H1 (cell line): Measurements from ENCODE around the gene SLC16A5. TPM values are rescaled to one million over a fixed set of nuclear protein-coding genes. Genes with fewer than 3 reads are reported as not detected.
A peak's percentile ranks its signal among the peaks of the same experiment; 100 is the strongest.

ENCODE experiments used
- CTCF ChIA-PET: fragments of 300-600 bp; sonication (Branson Sonifier 250); formaldehyde crosslinking; loops from one replicate; lab custom pipeline; 2021; ENCODE audit not compliant: partially characterized antibody; lab: Charles Lee
- POLR2A ChIA-PET: fragments of 300-600 bp; sonication (Branson Sonifier 250); formaldehyde crosslinking; loops from one replicate; lab custom pipeline; 2021; ENCODE audit warnings: inconsistent platforms; ENCODE audit not compliant: partially characterized antibody; lab: Charles Lee
- DNase-seq, 2 experiments: peaks; one replicate each; pipeline versions ENCODE4 v3.0.0 to v3.0.0-alpha.2; 2010 to 2022; ENCODE audit warnings: low spot score in 2 of 2, low read depth in 1 of 2, mixed read lengths in 1 of 2
- FAIRE-seq: peaks from 2 replicates; lab custom pipeline; 2011; peaks lifted over from hg19 to GRCh38; lab: Jason Lieb, UNC
- H2AFZ ChIP-seq: 2 replicates; pipeline ENCODE4 v1.8.1; 2012; ENCODE audit warnings: low read length, inconsistent platforms
- H2AK5ac ChIP-seq: 2 replicates; pipeline ENCODE4 v1.6.1; 2013; ENCODE audit warnings: low read depth, low read length
- H2BK120ac ChIP-seq: replicated peaks from 2 replicates; pipeline ENCODE3; 2013; ENCODE audit warnings: low read depth, low read length, inconsistent platforms
- H2BK12ac ChIP-seq: 2 replicates; pipeline ENCODE4 v1.6.1; 2013; ENCODE audit warnings: low read depth, low read length
- H2BK15ac ChIP-seq: 2 replicates; pipeline ENCODE4 v1.6.1; 2013; ENCODE audit warnings: low read length
- H2BK20ac ChIP-seq: 2 replicates; pipeline ENCODE4 v1.6.1; 2013; ENCODE audit warnings: low read length
- H2BK5ac ChIP-seq: 2 replicates; pipeline ENCODE4 v1.6.1; 2013; ENCODE audit warnings: low read depth, low read length
- H3K14ac ChIP-seq: 2 replicates; pipeline ENCODE4 v1.6.1; 2013; ENCODE audit warnings: inconsistent platforms; ENCODE audit not compliant: insufficient read length
- H3K18ac ChIP-seq: 2 replicates; pipeline ENCODE4 v1.6.1; 2013; ENCODE audit warnings: low read length; ENCODE audit errors: extremely low read depth
- H3K23ac ChIP-seq: 2 replicates; pipeline ENCODE4 v1.6.1; 2013; ENCODE audit warnings: inconsistent platforms; ENCODE audit not compliant: insufficient read length
- H3K23me2 ChIP-seq: 2 replicates; pipeline ENCODE4 v1.6.1; 2013; ENCODE audit warnings: low read depth, low read length
- H3K27ac ChIP-seq: 2 replicates; pipeline ENCODE4 v1.6.1; 2011; ENCODE audit warnings: low read depth, low read length, inconsistent platforms
- H3K27me3 ChIP-seq, 4 experiments: replicated peaks in 1 of 4; 1 replicate in 1 of 4; 2 replicates in 3 of 4; pipeline versions ENCODE4 v1.6.1 to v1.8.1; 2011 to 2013; ENCODE audit warnings: low read length in 3 of 4, mild to moderate bottlenecking in 3 of 4, inconsistent platforms in 2 of 4, mixed read lengths in 2 of 4, moderate library complexity in 1 of 4; ENCODE audit not compliant: control insufficient read depth in 3 of 4, insufficient read depth in 3 of 4; ENCODE audit errors: extremely low read depth in 1 of 4
- H3K36me3 ChIP-seq, 4 experiments: 2 replicates each; pipeline versions ENCODE4 v1.6.1 to v1.8.1; 2011 to 2013; ENCODE audit warnings: mild to moderate bottlenecking in 4 of 4, low read length in 3 of 4, moderate library complexity in 2 of 4, control low read depth in 1 of 4, inconsistent platforms in 1 of 4; ENCODE audit not compliant: insufficient read depth in 4 of 4, control insufficient read depth in 2 of 4
- H3K4ac ChIP-seq: replicated peaks from 2 replicates; pipeline ENCODE3; 2013; ENCODE audit warnings: low read length, low read depth, mixed read lengths, inconsistent platforms; ENCODE audit not compliant: insufficient read length
- H3K4me1 ChIP-seq, 4 experiments: replicated peaks in 1 of 4; 1 replicate in 1 of 4; 2 replicates in 3 of 4; pipeline versions ENCODE4 v1.6.1 to v1.8.1; 2011 to 2013; ENCODE audit warnings: low read length in 3 of 4, inconsistent platforms in 2 of 4, mixed read lengths in 1 of 4; ENCODE audit not compliant: insufficient read depth in 4 of 4, control insufficient read depth in 3 of 4
- H3K4me2 ChIP-seq, 2 experiments: 2 replicates each; pipeline versions ENCODE4 v1.6.1 to v1.8.1; 2011 to 2013; ENCODE audit warnings: low read depth in 2 of 2, low read length in 2 of 2, control low read depth in 1 of 2, inconsistent platforms in 1 of 2, mild to moderate bottlenecking in 1 of 2; ENCODE audit not compliant: insufficient read depth in 1 of 2
- H3K4me3 ChIP-seq, 4 experiments: fragments of 200-600, 300-600 bp in 1 of 4; sonication (generic), shearing (Covaris generic), sonication (Bioruptor Twin) in 1 of 4; 2 replicates each; pipeline versions ENCODE4 v1.5.1 to v1.8.1; 2011 to 2016; ENCODE audit warnings: low read length in 4 of 4, low read depth in 3 of 4, control low read depth in 2 of 4, inconsistent platforms in 2 of 4, mild to moderate bottlenecking in 2 of 4, mixed read lengths in 1 of 4, moderate library complexity in 1 of 4; ENCODE audit not compliant: insufficient read depth in 2 of 4; ENCODE audit errors: extremely low read depth in 1 of 4
- H3K56ac ChIP-seq: replicated peaks from 2 replicates; pipeline ENCODE3; 2013; ENCODE audit warnings: low read depth, mild to moderate bottlenecking, mixed read lengths, low read length, inconsistent platforms; ENCODE audit not compliant: insufficient read length
- H3K79me1 ChIP-seq: 2 replicates; pipeline ENCODE4 v1.6.1; 2013; ENCODE audit warnings: low read depth, low read length, control low read depth
- H3K79me2 ChIP-seq, 2 experiments: 2 replicates each; pipeline versions ENCODE4 v1.6.1 to v1.8.1; 2012 to 2013; ENCODE audit warnings: low read length in 2 of 2, mild to moderate bottlenecking in 2 of 2, inconsistent platforms in 1 of 2; ENCODE audit not compliant: insufficient read depth in 2 of 2, control insufficient read depth in 1 of 2
- H3K9ac ChIP-seq, 4 experiments: replicated peaks in 1 of 4; 1 replicate in 1 of 4; 2 replicates in 3 of 4; pipeline versions ENCODE4 v1.6.1 to v1.8.1; 2011 to 2013; ENCODE audit warnings: low read depth in 3 of 4, low read length in 3 of 4, control low read depth in 2 of 4, mild to moderate bottlenecking in 2 of 4, moderate library complexity in 2 of 4, inconsistent platforms in 1 of 4; ENCODE audit errors: extremely low read depth in 1 of 4
- H3K9me3 ChIP-seq, 2 experiments: 2 replicates each; pipeline versions ENCODE4 v1.6.1 to v1.8.1; 2012 to 2013; ENCODE audit warnings: mild to moderate bottlenecking in 2 of 2, moderate library complexity in 2 of 2, control low read depth in 1 of 2, inconsistent platforms in 1 of 2, low read depth in 1 of 2, low read length in 1 of 2, mixed read lengths in 1 of 2; ENCODE audit not compliant: insufficient read depth in 2 of 2
- H4K20me1 ChIP-seq, 2 experiments: replicated peaks in 1 of 2; 2 replicates each; pipeline versions ENCODE3 to v1.8.1; 2011 to 2013; ENCODE audit warnings: inconsistent platforms in 2 of 2, low read length in 2 of 2, mild to moderate bottlenecking in 1 of 2; ENCODE audit not compliant: insufficient read depth in 2 of 2, control insufficient read depth in 1 of 2
- H4K5ac ChIP-seq: 2 replicates; pipeline ENCODE4 v1.6.1; 2013; ENCODE audit warnings: low read length, low read depth, mixed read lengths, inconsistent platforms; ENCODE audit not compliant: insufficient read length
- H4K8ac ChIP-seq: 2 replicates; pipeline ENCODE4 v1.8.0; 2013; ENCODE audit warnings: mild to moderate bottlenecking, moderate library complexity, low read length, inconsistent platforms; ENCODE audit not compliant: insufficient read depth; ENCODE audit errors: extremely low read depth
- H4K91ac ChIP-seq: replicated peaks from 2 replicates; pipeline ENCODE3; 2013; ENCODE audit warnings: low read length, mixed read lengths, inconsistent platforms; ENCODE audit not compliant: insufficient read length
- CEBPB ChIP-seq: IDR thresholded peaks from 2 replicates; pipeline ENCODE4 v1.6.1; 2012; ENCODE audit warnings: low read depth, low read length
- NANOG ChIP-seq: IDR thresholded peaks from 2 replicates; pipeline ENCODE4 v1.6.1; 2011; ENCODE audit warnings: low read length, low read depth, mild to moderate bottlenecking, inconsistent platforms; ENCODE audit not compliant: insufficient read depth, poor library complexity, severe bottlenecking
- RNF2 ChIP-seq: fragments of 200-900, 300-1000 bp; sonication (generic); IDR thresholded peaks from 2 replicates; pipeline ENCODE4 v1.7.1; 2016; ENCODE audit warnings: borderline replicate concordance, low read depth, mild to moderate bottlenecking, antibody characterized with exemption, low read length; ENCODE audit not compliant: poor library complexity, severe bottlenecking; ENCODE audit errors: missing control alignments
- TAF1 ChIP-seq: IDR thresholded peaks from 2 replicates; pipeline ENCODE4 v1.6.1; 2011; ENCODE audit warnings: mild to moderate bottlenecking, low read depth, low read length
- TAF7 ChIP-seq: optimal IDR thresholded peaks from 2 replicates; pipeline ENCODE3; 2011; ENCODE audit warnings: low read depth, mild to moderate bottlenecking, inconsistent platforms, low read length, moderate library complexity, borderline replicate concordance
- TEAD4 ChIP-seq: IDR thresholded peaks from 2 replicates; pipeline ENCODE4 v1.6.1; 2012; ENCODE audit warnings: low read depth, low read length, inconsistent platforms, mixed read lengths
- WGBS, 2 experiments: shearing (Covaris generic) in 1 of 2; methylation state at CpG; one replicate each; pipeline versions ENCODE4 v1.1.6 to v1.1.7; 2013 to 2015; ENCODE audit warnings: low lambda C conversion rate in 2 of 2, mixed read lengths in 2 of 2, inconsistent platforms in 1 of 2, low coverage in 1 of 2, missing lambda C conversion rate in 1 of 2; ENCODE audit not compliant: insufficient replicate concordance in 2 of 2, insufficient coverage in 1 of 2, insufficient read length in 1 of 2; ENCODE audit errors: extremely low coverage in 1 of 2, missing lambda C conversion rate in 1 of 2; 5-methylcytosine and 5-hydroxymethylcytosine counted together
- long read RNA-seq, 2 experiments: library from RNA in 1 of 2; library from capped mRNA in 1 of 2; stranded (forward); transcript quantifications; one replicate each; pipeline ENCODE4 v2.0.0, GENCODE V29; 2021; ENCODE audit warnings: inconsistent platforms in 1 of 2
- polyA minus RNA-seq, 3 experiments: library from RNA; depleted of rRNA, polyadenylated mRNA; stranded (reverse); fragments of >200 nt; gene quantifications; 1 replicate in 2 of 3; 2 replicates in 1 of 3; pipeline ENCODE4 v1.2.3, GENCODE V29; 2011
- polyA plus RNA-seq, 7 experiments: library from polyadenylated mRNA; depleted of rRNA in 3 of 7; stranded (reverse) in 5 of 7; unstranded in 2 of 7; fragments of >200 nt in 5 of 7; fragments of 200-250 nt in 2 of 7; gene quantifications; 1 replicate in 5 of 7; 2 replicates in 1 of 7; 4 replicates in 1 of 7; pipeline versions ENCODE4 v1.2.1 to v1.2.3, GENCODE V29; 2011 to 2013; ENCODE audit warnings: missing spikeins in 2 of 7, mixed read lengths in 2 of 7
- total RNA-seq: library from RNA; stranded (reverse); fragmentation: NEBNext Ultra II Directional; extraction: Animal tissue kit (Norgen Biotek cat#: 25700); gene quantifications from 2 replicates; pipeline ENCODE4 v1.2.1, GENCODE V29; 2021

SLC16A5 gene
- 16.6 and 17.1 TPM in 2 replicates for total RNA-seq
- 34.7 and 54.8 TPM in 2 replicates for polyA plus RNA-seq (2011; rRNA removed)
- polyA plus RNA-seq (2011; cell fraction: cytosol; rRNA removed) = 28.9 TPM
- 82.9 TPM for polyA plus RNA-seq (2011; cell fraction: nucleus; rRNA removed)
- 14.3 to 26.5 TPM (median 20.8 TPM) in 4 replicates for polyA plus RNA-seq (2012, experiment 1 of 2)
- polyA plus RNA-seq (2012, experiment 2 of 2) = 12.9 TPM
- polyA plus RNA-seq (2013, experiment 1 of 2) = 22.7 TPM
- 21.6 TPM for polyA plus RNA-seq (2013, experiment 2 of 2)
- polyA minus RNA-seq (2011; rRNA and poly(A)+ RNA removed) = 15.2 and 17.8 TPM in 2 replicates
- 11.3 TPM for polyA minus RNA-seq (2011; cell fraction: cytosol; rRNA and poly(A)+ RNA removed)
- 24.1 TPM for polyA minus RNA-seq (2011; cell fraction: nucleus; rRNA and poly(A)+ RNA removed)
- long read RNA-seq, experiment 1, partial matches to known transcripts = 0 of 8 reads
- long read RNA-seq, experiment 1, other reads (novel, unspliced or antisense) = 8 of 8 reads
- long read RNA-seq, experiment 2, partial matches to known transcripts = 1 of 1 reads
- long read RNA-seq, experiment 2, other reads (novel, unspliced or antisense) = 0 of 1 reads

- Histone ChIP-seq H3K4me3 (peak within 1 kb of the TSS; percentile 73 to 82 (median 77)), H2BK5ac (peak within 1 kb of the TSS; percentile 94), H3K36me3 (no peaks in the 10 kb centered on the region; a peak in 1 of 8 replicates), H3K4me1 (peaks cover 3 to 33% (median 26%) of the 10 kb centered on the region in 4 experiments), H3K56ac (peak within 1 kb of the TSS; percentile 88), H3K18ac (peak within 1 kb of the TSS; percentile 100), H4K5ac (peak within 1 kb of the TSS; percentile 92), H2AK5ac (peak within 1 kb of the TSS; percentile 20; the same call in 1 of the 2 replicates), H3K79me1 (peaks cover 9% of the 10 kb centered on the region), H3K23ac (no peak within 1 kb of the TSS), H2BK12ac (peak within 1 kb of the TSS; percentile 92; the same call in 1 of the 2 replicates), H3K4me2 (peak within 1 kb of the TSS; percentile 82 to 90), H3K9ac (peak within 1 kb of the TSS; percentile 54 to 74 (median 60); a peak in 6 of 7 replicates), H4K20me1 (peaks cover 0 to 5% of the 10 kb centered on the region in 2 experiments), H3K4ac (peak within 1 kb of the TSS; percentile 74), H2BK120ac (peak within 1 kb of the TSS; percentile 97), H3K27me3 (no peaks in the 10 kb centered on the region), H2BK20ac (peak within 1 kb of the TSS; percentile 55; the same call in 1 of the 2 replicates), H3K79me2 (peaks cover 0 to 7% of the 10 kb centered on the region in 2 experiments; a peak in 2 of 4 replicates), H2BK15ac (peak within 1 kb of the TSS; percentile 88; the same call in 1 of the 2 replicates), H3K14ac (no peak within 1 kb of the TSS), H3K27ac (peak within 1 kb of the TSS; percentile 71), H3K9me3 (no peaks in the 10 kb centered on the region), H4K91ac (peak within 1 kb of the TSS; percentile 98), H4K8ac (peak within 1 kb of the TSS; percentile 81), H2AFZ (peak within 1 kb of the TSS; percentile 54; the same call in 1 of the 2 replicates), H3K23me2 (peaks cover 15% of the 10 kb centered on the region)
- ChIA-PET CTCF (interaction anchor here (0.9 to 6.3 kb wide), 15 partner anchors 11 to 193 kb away, joined by 3 to 81 read pairs (median 6); no protein-coding TSS in a partner anchor), POLR2A (interaction anchor here (0.8 to 3.7 kb wide), 22 partner anchors 9 to 215 kb away, joined by 3 to 32 read pairs (median 5); partner anchors contain the start of genes ATP5PD, FDXR, JPT1 and KCTD2)
- WGBS, 2 experiments = 1% methylated on average over 28 of the region's 69 CpGs; no CpG with 5 or more reads in 1 of the 2 experiments
- no peak for FAIRE-seq
- DNase-seq = peak; percentile 75 to 95
- peak; percentile 38 for TF ChIP-seq TAF7
- 0 out of 2 replicates have a peak, but pooled peaks have one; percentile 23 for TF ChIP-seq TAF1
- no peak for TF ChIP-seq RNF2
- 0 out of 2 replicates have a peak, but pooled peaks have one; percentile 26 for TF ChIP-seq CEBPB
- TF ChIP-seq NANOG = no peak
- peak; percentile 70; the same call in 1 of the 2 replicates for TF ChIP-seq TEAD4
Measured at GRCh38 chr17:75087558-75088453, at the start of gene SLC16A5. Gene SLC16A5 (plus strand): TSS chr17:75087954. CDS start chr17:75093637, 5,683 bp downstream.
